22Rv1 (cell line): Measurements from ENCODE around the gene STAP2.

Experiments
- H3K27ac ChIP-seq: fragments of 450-650 bp; 2 replicates; pipeline ENCODE4 v1.5.1; 2017
- CTCF ChIP-seq: fragments of 450-650 bp; IDR thresholded peaks from 2 replicates; pipeline ENCODE4 v1.5.1; 2017; ENCODE audit warnings: mild to moderate bottlenecking
- ZFX ChIP-seq: fragments of 450-650 bp; IDR thresholded peaks from 2 replicates; pipeline ENCODE4 v1.6.1; 2017; ENCODE audit warnings: antibody characterized with exemption, borderline replicate concordance

The STAP2 gene

GRCh38 chr19:4368128-4368820, 29.6 kb upstream of the STAP2 start:
- TF ChIP-seq ZFX (no peak), CTCF (no peak)
- H3K27ac ChIP-seq, result no peak overlapping the region

- no peak overlapping the region for H3K27ac ChIP-seq
- TF ChIP-seq ZFX (no peak), CTCF (no peak)
These were observed 29.1 kb upstream of the STAP2 start for GRCh38 chr19:4367781-4368127.

GRCh38 chr19:4367336-4367723, 28.7 kb upstream of the STAP2 start:
- TF ChIP-seq ZFX (no peak), CTCF (no peak)
- no peak overlapping the region for H3K27ac ChIP-seq

GRCh38 chr19:4366666-4367335, 28.2 kb upstream of the STAP2 start:
- TF ChIP-seq CTCF (no peak), ZFX (no peak)
- H3K27ac ChIP-seq, result no peak overlapping the region

GRCh38 chr19:4365791-4366665, 27.4 kb upstream of the STAP2 start:
- no peak overlapping the region for H3K27ac ChIP-seq
- TF ChIP-seq ZFX (no peak), CTCF (no peak)

GRCh38 chr19:4365341-4365740, 26.7 kb upstream of the STAP2 start:
- no peak overlapping the region for H3K27ac ChIP-seq
- TF ChIP-seq CTCF (no peak), ZFX (no peak)
